ENCODE data around the gene ASIC4. TPM values are rescaled to one million over a fixed set of nuclear protein-coding genes. Genes with fewer than 3 reads are reported as not detected.

The ASIC4 gene
- total and polyA plus RNA-seq, 2 of the 8 experiments (the other 6 are each of a cell fraction or from before 2014, with no cell fraction given), result 0.12 to 0.22 TPM

DNA sequence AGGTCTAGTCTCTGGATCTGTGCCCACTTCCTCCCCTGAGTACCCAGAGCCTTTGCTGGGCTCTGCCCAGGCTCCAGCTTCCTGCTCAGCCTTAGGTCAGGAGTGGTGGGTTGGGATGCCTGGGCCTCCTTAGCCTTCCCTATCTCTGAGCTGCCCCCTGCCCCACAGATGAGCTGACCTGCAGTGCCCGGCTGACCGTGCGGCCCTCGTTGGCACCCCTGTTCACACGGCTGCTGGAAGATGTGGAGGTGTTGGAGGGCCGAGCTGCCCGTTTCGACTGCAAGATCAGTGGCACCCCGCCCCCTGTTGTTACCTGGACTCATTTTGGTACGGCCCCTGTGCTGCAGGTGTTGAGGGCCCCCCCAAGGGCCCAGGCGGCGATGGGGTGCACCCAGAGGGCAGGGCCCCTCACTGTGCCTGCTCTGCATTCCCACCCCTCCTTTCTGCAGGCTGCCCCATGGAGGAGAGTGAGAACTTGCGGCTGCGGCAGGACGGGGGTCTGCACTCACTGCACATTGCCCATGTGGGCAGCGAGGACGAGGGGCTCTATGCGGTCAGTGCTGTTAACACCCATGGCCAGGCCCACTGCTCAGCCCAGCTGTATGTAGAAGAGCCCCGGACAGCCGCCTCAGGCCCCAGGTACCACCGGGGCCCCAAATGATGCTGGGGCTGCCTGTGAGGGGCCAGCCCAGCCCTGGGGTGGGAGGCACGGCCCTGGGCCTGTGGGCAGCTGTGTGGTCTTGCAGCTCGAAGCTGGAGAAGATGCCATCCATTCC lies 45.7 kb upstream of the ASIC4 start:
- no peak overlapping the region for H2BK15ac ChIP-seq (ENCODE audit: low read length)
- no peak for DNase-seq (ENCODE audit: low read depth in 1 of 2, low spot score in 2 of 2)
- H3K4ac ChIP-seq (replicated peaks; ENCODE audit: insufficient read length, low read depth, low read length), result no peak overlapping the region
- H3K9me3 ChIP-seq (ENCODE audit: insufficient read depth in 2 of 2, low read depth in 1 of 2, low read length in 1 of 2), result no peaks in the 10 kb centered on the region
- peaks cover 0 to 3% of the 10 kb centered on the region in 2 experiments for H4K20me1 ChIP-seq (replicated peaks in 1 of 2; ENCODE audit: control insufficient read depth in 1 of 2, insufficient read depth in 2 of 2, low read length in 2 of 2)
- H2AK5ac ChIP-seq (ENCODE audit: low read depth, low read length), result no peak overlapping the region
- no peaks in the 10 kb centered on the region for H3K79me1 ChIP-seq (ENCODE audit: low read depth, low read length)
- H2BK20ac ChIP-seq (ENCODE audit: low read length), result no peak overlapping the region
- FAIRE-seq, result no peak
- H4K8ac ChIP-seq (ENCODE audit: extremely low read depth, insufficient read depth, low read length), result peak overlapping the region; percentile 42; the same call in 1 of the 2 replicates
- no peaks in the 10 kb centered on the region for H3K4me1 ChIP-seq (replicated peaks in 1 of 4; ENCODE audit: control insufficient read depth in 3 of 4, insufficient read depth in 4 of 4, low read length in 3 of 4)
- no peak overlapping the region for H4K5ac ChIP-seq (ENCODE audit: insufficient read length, low read depth, low read length)
- H4K91ac ChIP-seq (replicated peaks; ENCODE audit: insufficient read length, low read length), result no peak overlapping the region
- H3K79me2 ChIP-seq (ENCODE audit: control insufficient read depth in 1 of 2, insufficient read depth in 2 of 2, low read length in 2 of 2), result no peaks in the 10 kb centered on the region
- no peak overlapping the region for H3K56ac ChIP-seq (replicated peaks; ENCODE audit: insufficient read length, low read depth, low read length)
- no peaks in the 10 kb centered on the region for H3K27me3 ChIP-seq (replicated peaks in 1 of 4; ENCODE audit: control insufficient read depth in 3 of 4, extremely low read depth in 1 of 4, insufficient read depth in 3 of 4, low read length in 3 of 4)
- POLR2A ChIA-PET (ENCODE audit: partially characterized antibody), result interaction anchor here (1.3 to 2.1 kb wide), 9 partner anchors 8 to 57 kb away, joined by 3 to 8 read pairs (median 4); no protein-coding TSS in a partner anchor
- H2BK12ac ChIP-seq (ENCODE audit: low read depth, low read length), result no peak overlapping the region
- H3K23me2 ChIP-seq (ENCODE audit: low read depth, low read length), result no peaks in the 10 kb centered on the region
- H2BK5ac ChIP-seq (ENCODE audit: low read depth, low read length), result no peak overlapping the region
- H3K18ac ChIP-seq (ENCODE audit: extremely low read depth, low read length), result no peak overlapping the region
- 89% methylated on average over 22 of the region's 23 CpGs; no CpG with 5 or more reads in 1 of the 2 experiments for WGBS, 2 experiments (ENCODE audit: extremely low coverage in 1 of 2, insufficient coverage in 1 of 2, insufficient read length in 1 of 2, insufficient replicate concordance in 2 of 2, low coverage in 1 of 2, low lambda C conversion rate in 2 of 2, missing lambda C conversion rate in 1 of 2)
- no peaks in the 10 kb centered on the region for H3K36me3 ChIP-seq (ENCODE audit: control insufficient read depth in 2 of 4, insufficient read depth in 4 of 4, low read length in 3 of 4)
- no peak overlapping the region for H2AFZ ChIP-seq (ENCODE audit: low read length)
- CTCF ChIA-PET (ENCODE audit: partially characterized antibody), result interaction anchor here (0.6 to 113.1 kb wide), 6 partner anchors 10 to 174 kb away, joined by 3 to 7248 read pairs (median 10); partner anchors contain the start of genes ASIC4, CHPF, DES and GMPPA
- H3K4me2 ChIP-seq (ENCODE audit: insufficient read depth in 1 of 2, low read depth in 2 of 2, low read length in 2 of 2), result no peak overlapping the region
- no peak overlapping the region for H3K9ac ChIP-seq (replicated peaks in 1 of 4; ENCODE audit: extremely low read depth in 1 of 4, low read depth in 3 of 4, low read length in 3 of 4)
- H3K27ac ChIP-seq (ENCODE audit: low read depth, low read length), result no peak overlapping the region
- no peak overlapping the region for H3K23ac ChIP-seq (ENCODE audit: insufficient read length)
- no peak overlapping the region for H3K14ac ChIP-seq (ENCODE audit: insufficient read length)
- no peak overlapping the region for H3K4me3 ChIP-seq (ENCODE audit: extremely low read depth in 1 of 4, insufficient read depth in 2 of 4, low read depth in 3 of 4, low read length in 4 of 4)
- H2BK120ac ChIP-seq (replicated peaks; ENCODE audit: low read depth, low read length), result no peak overlapping the region
- no peak for TF ChIP-seq EGR1 (IDR thresholded peaks at IDR 0.05; ENCODE audit: borderline replicate concordance, low read depth, low read length)
- TF ChIP-seq POLR2AphosphoS5 (IDR thresholded peaks at IDR 0.05; ENCODE audit: low read depth, low read length), result no peak
- no peak for TF ChIP-seq NANOG (IDR thresholded peaks at IDR 0.05; ENCODE audit: insufficient read depth, low read depth, low read length, poor library complexity, severe bottlenecking)
- TF ChIP-seq, protein P1, sequence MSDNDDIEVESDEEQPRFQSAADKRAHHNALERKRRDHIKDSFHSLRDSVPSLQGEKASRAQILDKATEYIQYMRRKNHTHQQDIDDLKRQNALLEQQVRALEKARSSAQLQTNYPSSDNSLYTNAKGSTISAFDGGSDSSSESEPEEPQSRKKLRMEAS (IDR thresholded peaks at IDR 0.05), result no peak
- TF ChIP-seq SP2 (IDR thresholded peaks at IDR 0.05; ENCODE audit: low read length), result no peak
